Activated naive CD8-positive, alpha-beta T cell treated with anti-CD3 and anti-CD28 coated beads for 36 hours (primary cell): ENCODE results near the gene HTR3B. TPM values are rescaled to one million over a fixed set of nuclear protein-coding genes. Genes with fewer than 3 reads are reported as not detected.
"Not testable (repeated sequence)": the region's sequence is repeated elsewhere in the genome, so short reads cannot be mapped to it uniquely, and the experiment has no call there.

Experiments used
- DNase-seq: peaks from one replicate; pipeline ENCODE4 v3.0.0; 2021
- H3K27ac Mint-ChIP-seq: one replicate; pipeline ENCODE4 v1.8.0; 2022; ENCODE audit warnings: mild to moderate bottlenecking, moderate library complexity, mixed read lengths
- H3K27me3 Mint-ChIP-seq: one replicate; pipeline ENCODE4 v1.8.0; 2022; ENCODE audit warnings: mild to moderate bottlenecking, mixed read lengths
- H3K36me3 Mint-ChIP-seq: one replicate; pipeline ENCODE4 v1.8.0; 2021; ENCODE audit warnings: mild to moderate bottlenecking, mixed read lengths
- H3K4me1 Mint-ChIP-seq: one replicate; pipeline ENCODE4 v1.8.0; 2021; ENCODE audit warnings: mixed read lengths
- H3K4me3 Mint-ChIP-seq: one replicate; pipeline ENCODE4 v1.8.0; 2022; ENCODE audit warnings: mild to moderate bottlenecking, moderate library complexity, mixed read lengths
- H3K9me3 Mint-ChIP-seq: one replicate; pipeline ENCODE4 v1.8.0; 2022; ENCODE audit warnings: mixed read lengths
- total RNA-seq, 2 experiments: library from RNA; stranded (reverse); gene quantifications; one replicate each; pipeline ENCODE4 v1.2.3, GENCODE V29; 2021

Gene HTR3B
- total RNA-seq, 2 experiments from 2014 or later, result not detected

DNA sequence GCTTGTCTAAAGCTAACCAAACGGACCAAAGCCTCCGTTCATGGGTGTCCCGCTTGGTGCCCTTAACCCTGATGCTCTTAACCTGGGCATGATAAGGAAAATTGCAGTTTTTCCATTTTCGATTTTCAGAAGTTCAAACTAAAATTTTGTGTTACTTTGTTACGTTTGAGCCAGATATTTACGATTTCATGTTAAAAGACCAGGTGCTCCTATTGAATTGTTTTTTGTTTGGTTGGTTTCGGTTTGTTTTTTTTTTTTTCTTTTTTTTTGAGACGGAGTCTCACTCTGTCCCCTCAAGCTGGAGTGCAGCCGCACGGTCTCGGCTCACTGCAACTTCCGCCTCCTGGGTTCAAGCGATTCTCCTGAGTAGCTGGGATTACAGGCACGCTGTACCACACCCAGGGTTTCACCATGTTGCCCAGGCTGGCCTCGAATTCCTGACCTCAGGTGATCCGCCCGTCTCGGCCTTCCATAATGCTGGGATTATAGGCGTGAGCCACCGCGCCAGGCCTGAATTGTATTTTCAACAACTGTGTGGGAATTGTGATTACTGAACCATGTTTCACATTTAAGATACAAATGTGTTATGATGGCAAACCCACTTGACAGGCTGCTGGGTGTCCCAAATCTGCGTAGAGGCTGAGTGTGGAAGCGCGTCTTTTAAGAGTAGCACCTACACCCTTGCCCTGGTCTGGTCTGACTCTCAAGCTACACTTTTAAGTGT, 28.4 kb upstream of the HTR3B start:
- H3K27ac Mint-ChIP-seq, result peak overlapping the region; percentile 94
- H3K4me3 Mint-ChIP-seq, result peak overlapping the region; percentile 96
- no peak for DNase-seq
- peaks cover 2% of the 10 kb centered on the region for H3K36me3 Mint-ChIP-seq
- H3K27me3 Mint-ChIP-seq, result no peaks in the 10 kb centered on the region
- peaks cover 1% of the 10 kb centered on the region for H3K9me3 Mint-ChIP-seq
- peaks cover 30% of the 10 kb centered on the region for H3K4me1 Mint-ChIP-seq

DNA sequence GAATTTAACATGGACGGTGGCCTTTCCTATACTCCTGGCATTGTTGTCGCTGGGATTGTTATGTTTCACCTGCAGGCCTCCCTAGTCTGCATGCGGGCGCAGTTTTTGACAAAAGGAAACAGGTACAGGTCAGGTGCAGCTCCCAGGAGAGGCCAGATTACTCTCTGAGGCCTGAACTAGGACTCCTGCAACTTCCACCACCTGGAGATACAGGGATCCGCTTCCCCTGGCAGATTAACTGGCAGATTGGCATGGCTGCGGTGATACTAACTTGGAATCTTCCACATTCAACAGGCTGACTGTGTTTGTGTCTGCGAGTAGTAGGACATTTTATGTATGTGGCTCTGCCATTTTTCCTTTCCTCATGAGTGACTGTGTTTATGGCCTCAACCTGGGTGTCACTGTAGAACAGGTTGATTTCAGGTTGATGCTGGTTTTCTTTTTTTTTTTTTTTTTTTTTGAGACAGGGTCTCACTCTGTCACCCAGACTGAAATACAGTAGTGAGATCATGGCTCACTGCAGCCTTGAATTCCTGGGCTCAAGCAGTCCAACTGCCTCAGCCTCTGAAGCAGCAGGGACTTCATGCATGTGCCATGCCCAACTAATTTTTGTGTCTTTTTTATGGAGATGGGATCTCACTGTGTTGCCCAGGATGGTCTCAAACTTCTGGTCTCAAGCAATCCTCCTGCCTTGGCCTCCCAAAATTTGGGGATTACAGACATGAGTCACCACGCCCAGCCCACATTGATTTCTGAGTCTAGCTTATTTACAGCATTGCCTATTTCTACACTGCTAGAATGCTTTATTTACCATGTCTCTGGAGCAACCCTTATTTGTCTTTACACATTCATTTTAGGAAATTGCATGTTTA, 27.6 kb upstream of the HTR3B start:
- Mint-ChIP-seq H3K9me3 (peaks cover 1% of the 10 kb centered on the region), H3K4me3 (peak overlapping the region; percentile 96), H3K4me1 (peaks cover 30% of the 10 kb centered on the region), H3K36me3 (peaks cover 2% of the 10 kb centered on the region), H3K27ac (peak overlapping the region; percentile 94), H3K27me3 (no peaks in the 10 kb centered on the region)
- DNase-seq, result no peak

DNA sequence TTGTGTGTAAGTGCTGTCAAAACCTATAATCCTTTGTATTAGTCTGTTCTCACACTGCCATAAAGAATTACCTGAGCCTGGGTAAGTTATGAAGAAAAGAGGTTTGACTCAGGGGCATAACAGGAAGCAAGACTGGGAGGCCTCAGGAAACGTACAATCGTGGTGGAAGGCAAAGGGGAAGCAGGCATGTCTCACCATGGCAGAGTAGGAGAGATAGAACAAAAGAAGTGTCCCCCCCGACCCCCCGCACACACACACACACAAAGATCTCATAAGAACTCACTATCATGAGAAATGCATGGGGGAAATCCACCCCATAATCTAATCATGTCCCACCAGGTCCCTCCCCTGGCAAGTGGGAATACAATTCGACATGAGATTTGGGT, 26.9 kb upstream of the HTR3B start:
- no peak overlapping the region for H3K27ac Mint-ChIP-seq
- H3K4me1 Mint-ChIP-seq, result peaks cover 30% of the 10 kb centered on the region
- DNase-seq, result no peak
- no peaks in the 10 kb centered on the region for H3K27me3 Mint-ChIP-seq
- peaks cover 2% of the 10 kb centered on the region for H3K36me3 Mint-ChIP-seq
- H3K9me3 Mint-ChIP-seq, result peaks cover 1% of the 10 kb centered on the region
- H3K4me3 Mint-ChIP-seq, result no peak overlapping the region

DNA sequence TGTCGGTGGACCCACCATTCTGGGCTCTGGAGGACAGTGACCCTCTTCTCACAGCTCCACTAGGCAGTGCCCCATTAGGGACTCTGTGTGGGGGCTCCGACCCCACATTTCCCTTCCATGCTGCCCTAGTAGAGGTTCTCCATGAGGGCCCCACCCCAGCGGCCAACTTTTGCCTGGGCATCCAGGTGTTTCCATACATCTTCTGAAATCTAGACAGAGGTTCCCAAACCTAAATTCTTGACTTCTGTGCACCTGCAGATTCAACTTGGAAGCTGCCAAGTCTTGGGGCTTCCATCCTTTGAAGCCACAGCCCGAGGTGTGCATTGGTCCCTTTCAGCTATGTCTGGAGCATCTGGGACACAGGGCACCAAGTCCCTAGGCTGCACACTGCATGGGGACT, 25.1 kb upstream of the HTR3B start:
- H3K9me3 Mint-ChIP-seq, H3K4me3 Mint-ChIP-seq, H3K27ac Mint-ChIP-seq, DNase-seq, H3K27me3 Mint-ChIP-seq, H3K36me3 Mint-ChIP-seq: not testable (repeated sequence)
- peaks cover 20% of the 10 kb centered on the region for H3K4me1 Mint-ChIP-seq

DNA sequence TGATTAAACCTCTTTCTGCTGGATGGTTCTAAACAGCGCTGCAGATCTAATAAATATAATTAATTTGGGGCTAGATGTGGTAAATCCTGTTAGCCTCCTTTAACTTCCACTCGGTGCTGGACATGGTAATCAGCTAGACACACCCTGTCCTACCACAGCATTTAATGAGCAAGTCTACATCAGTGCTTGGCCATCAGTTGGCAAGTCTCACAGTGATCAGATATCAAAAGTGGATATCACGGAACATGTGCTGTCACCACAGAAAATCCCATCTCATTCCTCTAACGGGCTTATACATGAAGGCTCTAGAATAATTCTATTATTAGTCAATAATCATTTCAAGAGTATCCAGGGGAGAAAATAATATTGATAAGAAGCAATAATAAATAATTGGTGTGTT, 23.6 kb upstream of the HTR3B start:
- no peak overlapping the region for H3K27ac Mint-ChIP-seq
- no peaks in the 10 kb centered on the region for H3K27me3 Mint-ChIP-seq
- H3K4me3 Mint-ChIP-seq, result no peak overlapping the region
- H3K4me1 Mint-ChIP-seq, result peaks cover 15% of the 10 kb centered on the region
- peaks cover 1% of the 10 kb centered on the region for H3K9me3 Mint-ChIP-seq
- H3K36me3 Mint-ChIP-seq, result no peaks in the 10 kb centered on the region
- no peak for DNase-seq

DNA sequence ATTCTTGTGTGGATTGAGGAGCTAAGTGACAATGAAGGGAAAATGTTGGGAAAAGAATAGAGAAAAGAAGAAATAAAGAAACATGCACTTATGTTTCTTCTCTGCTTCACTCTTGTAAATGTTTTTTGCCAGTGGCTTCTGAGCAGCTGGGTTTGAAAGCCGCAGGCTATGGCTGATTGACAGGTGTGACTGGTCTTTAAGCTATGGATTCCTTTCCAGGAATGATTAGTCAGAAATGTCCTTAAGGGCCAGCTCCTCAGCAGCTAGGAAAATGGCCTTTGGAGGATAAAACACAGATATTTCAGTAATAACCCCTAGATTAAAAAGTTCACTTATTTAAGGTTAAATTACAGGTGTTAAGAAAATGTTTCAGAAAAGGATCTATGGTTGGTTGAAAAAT, 22.7 kb upstream of the HTR3B start:
- Mint-ChIP-seq H3K4me3 (no peak overlapping the region), H3K4me1 (peaks cover 7% of the 10 kb centered on the region)

DNA sequence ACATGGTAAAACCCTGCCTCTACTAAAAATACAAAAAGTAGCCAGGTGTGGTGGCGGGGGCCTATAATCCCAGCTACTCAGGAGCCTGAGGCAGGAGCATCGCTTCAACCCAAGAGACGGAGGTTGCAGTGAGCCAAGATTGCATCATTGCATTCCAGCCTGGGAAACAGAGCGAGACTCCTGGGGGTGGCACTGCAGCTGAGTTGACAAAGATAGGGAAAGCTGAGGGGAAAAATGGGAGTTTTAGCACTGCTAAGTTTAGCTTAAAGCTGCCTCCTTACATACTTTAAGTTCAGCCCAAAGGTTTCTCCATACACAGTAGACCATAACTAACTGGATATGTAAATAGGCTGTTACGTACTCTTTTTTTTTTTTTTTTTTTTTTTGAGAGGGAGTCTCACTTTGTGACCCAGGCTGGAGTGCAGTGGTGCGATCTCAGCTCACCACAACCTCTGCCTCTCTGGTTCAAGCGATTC, 20.2 kb upstream of the HTR3B start:
- no peak for DNase-seq
- H3K27me3 Mint-ChIP-seq, result no peaks in the 10 kb centered on the region
- H3K9me3 Mint-ChIP-seq, result no peaks in the 10 kb centered on the region
- no peaks in the 10 kb centered on the region for H3K36me3 Mint-ChIP-seq
- no peak overlapping the region for H3K27ac Mint-ChIP-seq
- no peak overlapping the region for H3K4me3 Mint-ChIP-seq
- H3K4me1 Mint-ChIP-seq, result no peaks in the 10 kb centered on the region

More for the DNA sequence above, 22.7 kb upstream of the HTR3B start:
- peaks cover 1% of the 10 kb centered on the region for H3K9me3 Mint-ChIP-seq
- H3K27me3 Mint-ChIP-seq, result no peaks in the 10 kb centered on the region
- no peaks in the 10 kb centered on the region for H3K36me3 Mint-ChIP-seq
- H3K27ac Mint-ChIP-seq, result no peak overlapping the region
- DNase-seq, result no peak

DNA sequence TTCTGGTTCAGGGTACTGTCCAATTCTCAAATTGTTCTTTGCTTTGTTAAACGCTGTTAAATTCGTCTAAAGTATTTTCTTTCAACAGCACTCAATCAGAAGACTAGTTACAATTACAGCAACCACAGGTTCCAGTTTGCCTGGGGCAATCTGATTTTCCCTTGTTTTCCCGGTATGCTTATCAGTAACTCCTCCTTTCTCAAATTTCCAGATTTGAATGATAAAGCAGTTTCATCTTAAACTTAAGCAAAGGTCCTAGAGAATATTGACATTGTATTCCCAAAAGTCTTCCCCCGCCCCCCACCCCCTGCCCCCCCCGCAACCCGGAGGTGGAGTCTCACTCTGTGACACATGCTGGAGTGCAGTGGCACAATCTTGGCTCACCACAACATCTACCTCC, 18.7 kb upstream of the HTR3B start:
- no peak for DNase-seq
- no peak overlapping the region for H3K4me3 Mint-ChIP-seq
- H3K4me1 Mint-ChIP-seq, result no peaks in the 10 kb centered on the region
- H3K9me3 Mint-ChIP-seq, result no peaks in the 10 kb centered on the region
- H3K36me3 Mint-ChIP-seq, result no peaks in the 10 kb centered on the region
- no peaks in the 10 kb centered on the region for H3K27me3 Mint-ChIP-seq
- no peak overlapping the region for H3K27ac Mint-ChIP-seq

DNA sequence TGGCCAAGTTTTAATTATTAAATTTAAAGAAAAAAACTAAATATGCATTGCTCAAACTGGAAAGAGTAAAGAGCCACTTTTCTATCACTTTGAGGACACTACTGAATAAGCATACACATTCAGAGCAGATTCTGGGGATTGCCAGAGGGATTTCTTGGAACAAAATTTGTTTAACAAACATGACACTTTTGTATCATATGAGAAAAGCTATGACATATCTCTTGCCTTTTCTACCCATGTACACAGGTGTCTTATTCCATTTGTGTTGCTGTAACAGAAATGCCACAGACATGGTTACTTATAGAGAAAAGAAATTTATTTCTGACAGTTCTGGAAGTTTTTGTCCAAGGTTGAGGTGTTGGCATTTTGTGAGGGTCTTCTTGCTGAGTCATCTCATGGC, 15.7 kb upstream of the HTR3B start:
- H3K4me3 Mint-ChIP-seq, result no peak overlapping the region
- no peak overlapping the region for H3K27ac Mint-ChIP-seq
- no peak for DNase-seq
- no peaks in the 10 kb centered on the region for H3K9me3 Mint-ChIP-seq
- H3K4me1 Mint-ChIP-seq, result no peaks in the 10 kb centered on the region
- no peaks in the 10 kb centered on the region for H3K36me3 Mint-ChIP-seq
- no peaks in the 10 kb centered on the region for H3K27me3 Mint-ChIP-seq

DNA sequence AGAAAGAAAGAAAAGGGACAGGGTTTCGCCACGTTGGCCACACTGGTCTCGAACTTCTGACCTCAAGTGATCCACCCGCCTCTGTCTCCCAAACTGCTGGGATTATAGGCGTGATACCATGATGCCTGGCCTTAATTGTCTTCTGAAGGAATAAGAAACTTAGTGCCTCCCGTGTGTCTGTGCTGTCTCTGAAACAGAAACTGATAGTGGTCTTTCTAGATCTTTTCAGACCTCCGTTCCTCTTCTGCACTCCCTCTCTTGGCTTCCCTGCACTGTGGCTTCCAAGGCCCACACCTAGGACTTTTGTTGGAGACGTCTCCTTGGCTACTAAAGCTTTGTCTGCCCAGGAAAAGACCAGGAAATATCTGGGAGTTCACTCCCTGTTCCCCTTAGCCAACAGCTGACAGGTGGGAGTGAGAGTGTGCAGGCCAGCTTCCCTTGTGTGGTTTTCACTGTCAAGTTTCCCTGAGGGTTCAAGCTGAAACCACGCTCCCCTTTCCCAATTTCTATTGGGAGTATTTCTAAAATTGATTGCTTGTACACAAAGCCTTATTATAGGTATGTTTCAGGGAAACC, 10.1 kb upstream of the HTR3B start:
- H3K27ac Mint-ChIP-seq, result no peak overlapping the region
- no peaks in the 10 kb centered on the region for H3K4me1 Mint-ChIP-seq
- H3K27me3 Mint-ChIP-seq, result no peaks in the 10 kb centered on the region
- H3K9me3 Mint-ChIP-seq, result no peaks in the 10 kb centered on the region
- no peaks in the 10 kb centered on the region for H3K36me3 Mint-ChIP-seq
- no peak for DNase-seq
- H3K4me3 Mint-ChIP-seq, result no peak overlapping the region

DNA sequence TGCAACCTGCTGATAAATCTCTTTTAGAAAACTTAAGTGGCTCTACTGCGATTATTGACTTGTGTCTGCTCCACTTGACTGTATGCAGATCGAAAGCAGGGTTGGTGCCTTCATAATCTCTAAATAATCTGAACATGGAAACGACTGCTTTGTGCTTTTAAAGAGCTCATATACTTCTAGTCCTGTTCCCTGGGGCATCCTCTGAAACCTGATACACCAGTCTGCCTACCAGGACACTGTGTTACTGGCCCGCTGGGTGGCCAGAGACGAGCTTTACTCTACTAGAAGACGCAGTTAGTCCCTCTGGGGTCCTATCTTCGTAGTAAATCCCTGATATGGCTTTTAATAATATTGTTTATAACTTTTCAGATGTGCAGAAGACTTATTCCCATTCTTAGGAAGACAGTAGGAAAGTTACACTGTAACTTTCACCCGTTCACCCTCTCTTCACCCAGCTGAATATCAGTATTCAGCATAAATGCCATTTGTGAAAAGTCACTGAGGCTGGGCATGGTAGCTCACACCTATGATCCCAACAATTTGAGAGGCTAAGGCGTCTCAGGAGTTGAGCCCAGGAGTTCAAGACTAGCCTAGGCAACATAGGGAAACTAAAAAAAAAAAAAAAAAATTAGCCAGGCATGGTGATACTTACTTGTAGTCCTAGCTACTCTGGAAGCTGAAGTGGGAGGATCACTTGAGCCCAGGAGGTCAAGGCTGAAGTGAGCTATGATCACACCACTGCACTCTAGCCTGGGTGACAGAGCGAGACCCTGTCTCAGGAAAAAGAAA, 9.0 kb upstream of the HTR3B start:
- no peak overlapping the region for H3K27ac Mint-ChIP-seq
- no peaks in the 10 kb centered on the region for H3K27me3 Mint-ChIP-seq
- H3K9me3 Mint-ChIP-seq, result no peaks in the 10 kb centered on the region
- no peak for DNase-seq
- H3K4me1 Mint-ChIP-seq, result no peaks in the 10 kb centered on the region
- H3K36me3 Mint-ChIP-seq, result no peaks in the 10 kb centered on the region
- H3K4me3 Mint-ChIP-seq, result no peak overlapping the region

DNA sequence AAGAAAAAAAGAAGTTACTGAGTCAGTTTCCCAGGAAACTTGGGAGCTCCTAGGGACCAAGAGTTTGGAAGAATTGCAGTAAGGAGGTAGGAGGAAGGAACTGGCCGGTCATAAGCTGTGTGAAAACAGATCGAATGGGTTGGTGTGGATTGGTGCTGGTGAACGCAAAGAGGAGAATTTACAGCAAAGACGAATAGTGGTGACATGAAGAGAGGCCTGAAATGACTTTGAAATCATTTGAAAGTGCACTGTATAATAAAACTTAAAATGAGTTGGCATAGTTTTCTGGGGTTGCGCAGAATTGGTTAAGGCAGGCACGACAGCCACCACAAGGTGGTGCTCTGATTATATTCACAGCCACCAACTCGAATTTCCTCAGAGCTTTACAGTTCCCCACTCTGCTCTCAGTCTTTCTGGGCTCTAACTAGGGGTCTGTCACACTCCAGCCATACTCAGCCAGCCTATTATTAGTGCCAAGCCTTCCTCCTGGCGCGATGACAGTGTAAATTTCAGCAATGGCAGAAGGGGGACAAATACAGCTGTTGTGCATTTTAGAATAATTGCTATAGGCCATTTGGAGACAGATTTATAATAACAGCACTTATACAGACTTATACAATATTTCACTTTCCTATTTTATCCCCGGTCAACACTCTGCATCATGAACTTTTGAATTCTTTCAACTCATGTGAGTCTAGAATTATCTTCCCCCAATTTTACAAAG, 8.3 kb upstream of the HTR3B start:
- H3K4me1 Mint-ChIP-seq, result no peaks in the 10 kb centered on the region
- H3K27ac Mint-ChIP-seq, result no peak overlapping the region
- no peaks in the 10 kb centered on the region for H3K36me3 Mint-ChIP-seq
- H3K27me3 Mint-ChIP-seq, result no peaks in the 10 kb centered on the region
- H3K9me3 Mint-ChIP-seq, result no peaks in the 10 kb centered on the region
- peak; percentile 3 for DNase-seq
- H3K4me3 Mint-ChIP-seq, result no peak overlapping the region

DNA sequence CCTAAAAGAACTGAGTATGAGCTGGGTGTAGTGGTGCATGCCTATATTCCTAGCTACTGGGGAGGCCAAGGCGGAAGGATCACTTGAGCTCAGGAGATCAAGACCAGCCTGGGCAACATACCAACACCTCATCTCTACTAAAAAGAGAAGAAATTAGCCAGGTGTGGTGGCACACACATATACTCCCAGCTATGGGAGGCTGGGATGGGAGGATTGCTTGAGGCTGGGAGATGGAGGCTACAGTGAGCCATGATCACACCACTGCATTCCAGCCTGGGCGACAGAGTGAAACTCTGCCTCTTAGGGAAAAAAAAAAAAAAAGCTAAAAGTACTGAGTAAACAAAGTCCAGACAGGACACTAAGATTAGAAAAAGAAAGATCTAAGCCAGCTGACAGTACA, 3.5 kb upstream of the HTR3B start:
- Mint-ChIP-seq H3K4me1 (no peaks in the 10 kb centered on the region), H3K9me3 (no peaks in the 10 kb centered on the region), H3K27ac (no peak overlapping the region)

DNA sequence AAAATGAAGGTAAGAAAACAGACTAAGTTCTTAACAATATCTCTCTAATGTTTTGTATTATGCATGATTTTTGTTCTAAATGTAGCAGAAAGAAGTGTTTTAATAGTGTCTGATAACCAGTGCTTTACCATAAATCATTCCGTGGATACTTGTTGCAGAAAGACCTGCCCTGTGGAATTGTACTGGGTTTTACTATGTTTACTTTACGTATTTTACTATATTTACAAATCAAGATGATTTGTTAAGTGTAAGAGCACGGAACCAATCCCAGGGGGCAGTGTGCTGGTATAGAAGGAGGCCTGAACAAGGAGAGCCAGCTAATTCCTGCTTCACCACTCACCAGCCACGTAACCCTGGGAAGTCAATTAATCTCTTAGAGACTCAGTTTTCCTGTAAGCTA, 1.4 kb downstream of the HTR3B start:
- Mint-ChIP-seq H3K27me3 (peaks cover 17% of the 10 kb centered on the region), H3K4me1 (no peaks in the 10 kb centered on the region), H3K4me3 (no peak overlapping the region), H3K36me3 (no peaks in the 10 kb centered on the region), H3K27ac (no peak overlapping the region), H3K9me3 (no peaks in the 10 kb centered on the region)
- DNase-seq, result no peak

More for the DNA sequence above, 3.5 kb upstream of the HTR3B start:
- H3K36me3 Mint-ChIP-seq, result no peaks in the 10 kb centered on the region
- peaks cover 10% of the 10 kb centered on the region for H3K27me3 Mint-ChIP-seq
- no peak overlapping the region for H3K4me3 Mint-ChIP-seq
- no peak for DNase-seq
